OCI-LY1 (cell line): ENCODE results near the gene HOXA7.

Source experiments
- CTCF ChIP-seq: fragments of 200-600 bp; sonication (generic), shearing (Covaris generic); IDR thresholded peaks from 2 replicates; pipeline ENCODE4 v1.5.1; 2017; ENCODE audit warnings: mild to moderate bottlenecking, antibody characterized with exemption, low read length, moderate library complexity, mixed read lengths
- EZH2 ChIP-seq: fragments of 200-600 bp; sonication (generic), shearing (Covaris generic); IDR thresholded peaks from 2 replicates; pipeline ENCODE4 v1.8.0; 2017; ENCODE audit warnings: borderline replicate concordance, mixed run types, mild to moderate bottlenecking, antibody characterized with exemption, low read length, moderate library complexity, mixed read lengths

GRCh38 chr7:27186668-27187474, 30.4 kb upstream of the HOXA7 start:
- no peak for TF ChIP-seq CTCF
- TF ChIP-seq EZH2 = no peak
